GM23338 (cell line): ENCODE data around the gene NOX1. TPM values are rescaled to one million over a fixed set of nuclear protein-coding genes. Genes with fewer than 3 reads are reported as not detected.

ENCODE experiments used
- ATAC-seq: fragments of 200-7000 bp; cut with Tn5 transposase; 3 replicates; pipeline ENCODE4 v1.9.1; 2020
- DNase-seq: peaks from one replicate; pipeline ENCODE4 v3.0.0-alpha.2; 2015; ENCODE audit warnings: low spot score
- H2AFZ ChIP-seq: fragments of 200-600 bp; sonication (generic); 2 replicates; pipeline ENCODE4 v1.8.0; 2016; ENCODE audit warnings: antibody characterized with exemption, mild to moderate bottlenecking, moderate library complexity
- H3F3A ChIP-seq: fragments of 200-600 bp; sonication (generic); replicated peaks from 2 replicates; pipeline ENCODE4 v1.8.0; 2017; ENCODE audit warnings: antibody characterized with exemption, mixed run types, low read depth
- H3K27ac ChIP-seq: fragments of 200-600 bp; sonication (generic); 2 replicates; pipeline ENCODE4 v1.6.1; 2016; ENCODE audit warnings: low read depth
- H3K27me3 ChIP-seq: fragments of 200-600 bp; sonication (generic); 2 replicates; pipeline ENCODE4 v1.8.0; 2016; ENCODE audit warnings: mild to moderate bottlenecking, mixed run types, moderate library complexity; ENCODE audit not compliant: insufficient read depth
- H3K36me3 ChIP-seq: fragments of 200-600 bp; sonication (generic); 2 replicates; pipeline ENCODE4 v1.8.0; 2016; ENCODE audit warnings: mild to moderate bottlenecking; ENCODE audit not compliant: insufficient read depth
- H3K4me1 ChIP-seq: fragments of 200-600 bp; sonication (generic); 2 replicates; pipeline ENCODE4 v1.8.0; 2016; ENCODE audit warnings: mild to moderate bottlenecking, moderate library complexity; ENCODE audit not compliant: insufficient read depth
- H3K4me2 ChIP-seq: fragments of 200-600 bp; sonication (generic); 2 replicates; pipeline ENCODE4 v1.7.1; 2017; ENCODE audit warnings: mixed run types
- H3K4me3 ChIP-seq: fragments of 200-600 bp; sonication (generic); 2 replicates; pipeline ENCODE4 v1.6.1; 2016; ENCODE audit warnings: mixed run types
- H3K79me2 ChIP-seq: fragments of 200-600 bp; sonication (generic); replicated peaks from 2 replicates; pipeline ENCODE4 v1.8.0; 2017; ENCODE audit warnings: mild to moderate bottlenecking; ENCODE audit not compliant: insufficient read depth
- H3K9me2 ChIP-seq: fragments of 200-600 bp; sonication (generic); 2 replicates; pipeline ENCODE4 v1.8.0; 2017; ENCODE audit not compliant: insufficient read depth
- H4K20me1 ChIP-seq: fragments of 200-600 bp; sonication (generic); replicated peaks from 2 replicates; pipeline ENCODE4 v1.8.0; 2017; ENCODE audit warnings: mild to moderate bottlenecking; ENCODE audit not compliant: insufficient read depth
- H3K27ac Mint-ChIP-seq: 2 replicates; pipeline ENCODE4 v1.8.0; 2020; ENCODE audit warnings: inconsistent platforms, mild to moderate bottlenecking, moderate library complexity, mixed read lengths
- H3K27me3 Mint-ChIP-seq: 3 replicates; pipeline ENCODE4 v1.8.0; 2022; ENCODE audit warnings: low read depth, mild to moderate bottlenecking, moderate library complexity, mixed read lengths, inconsistent platforms; ENCODE audit not compliant: insufficient read depth, poor library complexity
- H3K36me3 Mint-ChIP-seq: 3 replicates; pipeline ENCODE4 v1.8.0; 2021; ENCODE audit warnings: low read depth, mild to moderate bottlenecking, inconsistent platforms, moderate library complexity, mixed read lengths
- H3K4me1 Mint-ChIP-seq: 3 replicates; pipeline ENCODE4 v1.8.0; 2020; ENCODE audit warnings: mild to moderate bottlenecking, inconsistent platforms, mixed read lengths
- H3K4me3 Mint-ChIP-seq: 3 replicates; pipeline ENCODE4 v1.8.0; 2021; ENCODE audit warnings: moderate library complexity, mild to moderate bottlenecking, inconsistent platforms, mixed read lengths
- H3K9me3 Mint-ChIP-seq: 3 replicates; pipeline ENCODE4 v1.8.0; 2020; ENCODE audit warnings: moderate library complexity, mild to moderate bottlenecking, inconsistent platforms, mixed read lengths
- CTCF ChIP-seq, 2 experiments: fragments of 200-600 bp in 1 of 2; sonication (generic) in 1 of 2; conservative IDR thresholded peaks; 2 replicates each; pipeline versions ENCODE4 v1.5.1 to v1.6.1; 2016 to 2017; ENCODE audit warnings: antibody characterized with exemption in 2 of 2, low read depth in 2 of 2, mild to moderate bottlenecking in 2 of 2, moderate library complexity in 1 of 2
- ETS1 ChIP-seq: IDR thresholded peaks from 2 replicates; pipeline ENCODE4 v1.6.1; 2016; ENCODE audit warnings: antibody characterized with exemption
- EZH2 ChIP-seq: fragments of 200-600 bp; sonication (generic); IDR thresholded peaks from one replicate; pipeline ENCODE4 v1.8.0; 2017; ENCODE audit warnings: antibody characterized with exemption, mild to moderate bottlenecking, low read depth; ENCODE audit not compliant: unreplicated experiment
- JUNB ChIP-seq: IDR thresholded peaks from one replicate; pipeline ENCODE4 v1.6.1; 2016; ENCODE audit warnings: antibody characterized with exemption; ENCODE audit not compliant: unreplicated experiment
- NANOG ChIP-seq: IDR thresholded peaks from 2 replicates; pipeline ENCODE4 v1.6.1; 2016; ENCODE audit warnings: antibody characterized with exemption, borderline replicate concordance
- STAT1 ChIP-seq: IDR thresholded peaks from one replicate; pipeline ENCODE4 v1.6.1; 2016; ENCODE audit warnings: antibody characterized with exemption; ENCODE audit not compliant: unreplicated experiment
- ZNF462 ChIP-seq: fragments of 250-450 bp; sonication (Bioruptor Pico); IDR thresholded peaks from 2 replicates; pipeline ENCODE4 v1.5.0; 2020; ENCODE audit warnings: mild to moderate bottlenecking, moderate library complexity
- polyA plus RNA-seq: library from polyadenylated mRNA; unstranded; fragments of >200 nt; fragmentation: Nextera tagmentation; extraction: Ambion mirVana; gene quantifications from 2 replicates; pipeline ENCODE4 v1.2.1, GENCODE V29; 2016
- total RNA-seq: library from RNA; depleted of rRNA; stranded (reverse); fragments of >200 nt; shearing (Covaris generic); gene quantifications from 2 replicates; pipeline ENCODE4 v1.2.3, GENCODE V29; 2014

The NOX1 gene
- total and polyA plus RNA-seq, 2 experiments from 2014 or later, result 0.31 TPM; not detected in 1

- no peak for TF ChIP-seq JUNB
- no peak for TF ChIP-seq ETS1
Measured at GRCh38 chrX:100868273-100868672, 5.9 kb downstream of the NOX1 start (continued).

GRCh38 chrX:100864657-100865391, 9.3 kb downstream of the NOX1 start:
- no peaks in the 10 kb centered on the region for H4K20me1 ChIP-seq
- Mint-ChIP-seq H3K27ac (no peak overlapping the region), H3K27me3 (no peaks in the 10 kb centered on the region), H3K9me3 (no peaks in the 10 kb centered on the region; the same call in 2 of the 3 replicates), H3K36me3 (no peaks in the 10 kb centered on the region), H3K4me1 (no peaks in the 10 kb centered on the region), H3K4me3 (no peak overlapping the region)
- H3K27me3 ChIP-seq, result no peaks in the 10 kb centered on the region
- no peak for TF ChIP-seq JUNB
- TF ChIP-seq EZH2, result no peak
- TF ChIP-seq ZNF462 (CRISPR knock-in tag), result no peak
- no peak for TF ChIP-seq STAT1
- no peak for TF ChIP-seq CTCF (conservative IDR thresholded peaks at IDR 0.05; ENCODE audit: low read depth in 2 of 2)
- no peak for TF ChIP-seq NANOG
- H3K79me2 ChIP-seq, result no peaks in the 10 kb centered on the region
- no peak overlapping the region for H3K4me3 ChIP-seq
- H3K9me2 ChIP-seq, result no peaks in the 10 kb centered on the region
- H3K4me1 ChIP-seq, result no peaks in the 10 kb centered on the region
- DNase-seq, result no peak
- no peak overlapping the region for H2AFZ ChIP-seq
- H3K4me2 ChIP-seq, result no peak overlapping the region
- no peak for ATAC-seq
- no peaks in the 10 kb centered on the region for H3K36me3 ChIP-seq
- H3F3A ChIP-seq, result no peaks in the 10 kb centered on the region
- H3K27ac ChIP-seq, result no peak overlapping the region
